Kidney epithelial cell (primary cell): ENCODE measurements around the gene P3H2. TPM values are rescaled to one million over a fixed set of nuclear protein-coding genes. Genes with fewer than 3 reads are reported as not detected.

Source experiments
- DNase-seq: peaks from one replicate; pipeline ENCODE4 v3.0.0-alpha.2; 2010; ENCODE audit warnings: low read depth
- H3K27me3 ChIP-seq: 2 replicates; pipeline ENCODE4 v1.6.0; 2011; ENCODE audit warnings: low read length; ENCODE audit not compliant: control insufficient read depth, insufficient read depth
- H3K36me3 ChIP-seq: 2 replicates; pipeline ENCODE4 v1.5.1; 2011; ENCODE audit warnings: low read length; ENCODE audit not compliant: control insufficient read depth, insufficient read depth
- H3K4me3 ChIP-seq: 2 replicates; pipeline ENCODE4 v1.5.1; 2011; ENCODE audit warnings: low read depth, mild to moderate bottlenecking, control low read depth, low read length
- CTCF ChIP-seq: IDR thresholded peaks from 2 replicates; pipeline ENCODE4 v1.5.1; 2011; ENCODE audit warnings: mild to moderate bottlenecking, moderate library complexity, low read length, control low read depth, inconsistent platforms; ENCODE audit not compliant: insufficient read depth, poor library complexity, severe bottlenecking
- total RNA-seq: library from RNA; depleted of rRNA; stranded (reverse); fragments of >200 nt; gene quantifications from 2 replicates; pipeline ENCODE4 v1.2.3, GENCODE V29; 2015

P3H2 gene
- total RNA-seq, 1 donor from 2014 or later, result 27.8 TPM

- DNase-seq, result no peak
- Histone ChIP-seq H3K4me3 (no peak overlapping the region), H3K36me3 (no peaks in the 10 kb centered on the region), H3K27me3 (no peaks in the 10 kb centered on the region)
- no peak for TF ChIP-seq CTCF
Observed at GRCh38 chr3:189975391-189975990, 145.2 kb downstream of the P3H2 start.

- TF ChIP-seq CTCF, result no peak
- DNase-seq, result no peak
- no peak overlapping the region for H3K4me3 ChIP-seq
- H3K36me3 ChIP-seq, result no peaks in the 10 kb centered on the region
- no peaks in the 10 kb centered on the region for H3K27me3 ChIP-seq
Observed at GRCh38 chr3:189974359-189974758, 146.3 kb downstream of the P3H2 start.

GRCh38 chr3:189967254-189967865 is 153.3 kb downstream of the P3H2 start:
- Histone ChIP-seq H3K36me3 (no peaks in the 10 kb centered on the region), H3K27me3 (no peaks in the 10 kb centered on the region), H3K4me3 (no peak overlapping the region)
- DNase-seq, result no peak
- TF ChIP-seq CTCF, result peak; percentile 64

GRCh38 chr3:189966843-189967242 is 153.9 kb downstream of the P3H2 start:
- H3K4me3 ChIP-seq, result no peak overlapping the region
- no peak for TF ChIP-seq CTCF
- no peaks in the 10 kb centered on the region for H3K27me3 ChIP-seq
- DNase-seq, result no peak
- H3K36me3 ChIP-seq, result no peaks in the 10 kb centered on the region

- no peak for TF ChIP-seq CTCF
- H3K4me3 ChIP-seq, result no peak overlapping the region
- no peaks in the 10 kb centered on the region for H3K36me3 ChIP-seq
- no peaks in the 10 kb centered on the region for H3K27me3 ChIP-seq
- no peak for DNase-seq
Observed at GRCh38 chr3:189964623-189965332, 155.9 kb downstream of the P3H2 start.

- no peak for TF ChIP-seq CTCF
- H3K4me3 ChIP-seq, result no peak overlapping the region
- no peak for DNase-seq
- no peaks in the 10 kb centered on the region for H3K27me3 ChIP-seq
- H3K36me3 ChIP-seq, result no peaks in the 10 kb centered on the region
Observed at GRCh38 chr3:189962466-189962865, 158.2 kb downstream of the P3H2 start.
